Keratinocyte (primary cell): ENCODE measurements around the gene MAGI1. TPM values are rescaled to one million over a fixed set of nuclear protein-coding genes. Genes with fewer than 3 reads are reported as not detected.

ENCODE experiments used
- DNase-seq: peaks from one replicate; pipeline ENCODE4 v3.0.0-alpha.2; 2011; ENCODE audit warnings: low read depth, missing footprints, low spot score
- FAIRE-seq: peaks from 2 replicates; lab custom pipeline; 2011; peaks lifted over from hg19 to GRCh38; lab: Jason Lieb, UNC
- H2AFZ ChIP-seq: 2 replicates; pipeline ENCODE4 v1.6.0; 2012; ENCODE audit warnings: low read length, control low read depth, inconsistent platforms; ENCODE audit not compliant: control insufficient read depth
- H3K27ac ChIP-seq: 2 replicates; pipeline ENCODE4 v1.5.1; 2011; ENCODE audit warnings: low read length; ENCODE audit not compliant: control insufficient read depth, insufficient read depth
- H3K27me3 ChIP-seq: 3 replicates; pipeline ENCODE4 v1.6.0; 2011; ENCODE audit warnings: low read length; ENCODE audit not compliant: control insufficient read depth, insufficient read depth; ENCODE audit errors: extremely low read depth
- H3K36me3 ChIP-seq, 2 experiments: 2 replicates in 1 of 2; 3 replicates in 1 of 2; pipeline ENCODE4 v1.5.1; 2011; ENCODE audit warnings: low read length in 2 of 2, mild to moderate bottlenecking in 1 of 2; ENCODE audit not compliant: control insufficient read depth in 2 of 2, insufficient read depth in 2 of 2; ENCODE audit errors: extremely low read depth in 1 of 2
- H3K4me1 ChIP-seq: 3 replicates; pipeline ENCODE4 v1.5.1; 2011; ENCODE audit warnings: low read length; ENCODE audit not compliant: control insufficient read depth, insufficient read depth; ENCODE audit errors: extremely low read depth
- H3K4me2 ChIP-seq: 3 replicates; pipeline ENCODE4 v1.6.0; 2011; ENCODE audit warnings: low read depth, low read length; ENCODE audit not compliant: control insufficient read depth, insufficient read depth; ENCODE audit errors: extremely low read depth
- H3K4me3 ChIP-seq, 3 experiments: fragments of 200-600 bp in 1 of 3; sonication (generic) in 1 of 3; 2 replicates in 2 of 3; 3 replicates in 1 of 3; pipeline ENCODE4 v1.5.1; 2011 to 2016; ENCODE audit warnings: low read length in 3 of 3, mild to moderate bottlenecking in 3 of 3, control low read depth in 2 of 3, inconsistent platforms in 1 of 3, low read depth in 1 of 3, mixed read lengths in 1 of 3, mixed run types in 1 of 3, moderate library complexity in 1 of 3; ENCODE audit not compliant: control insufficient read depth in 2 of 3, insufficient read depth in 2 of 3; ENCODE audit errors: extremely low read depth in 1 of 3
- H3K79me2 ChIP-seq: 2 replicates; pipeline ENCODE4 v1.6.0; 2012; ENCODE audit warnings: low read length; ENCODE audit not compliant: control insufficient read depth, insufficient read depth
- H3K9ac ChIP-seq: 3 replicates; pipeline ENCODE4 v1.6.0; 2011; ENCODE audit warnings: low read length; ENCODE audit not compliant: control insufficient read depth, insufficient read depth; ENCODE audit errors: extremely low read depth
- H3K9me1 ChIP-seq: 3 replicates; pipeline ENCODE4 v1.6.0; 2011; ENCODE audit warnings: low read length; ENCODE audit not compliant: control insufficient read depth, insufficient read depth; ENCODE audit errors: extremely low read depth
- H3K9me3 ChIP-seq: 2 replicates; pipeline ENCODE4 v1.5.1; 2012; ENCODE audit warnings: low read depth, low read length; ENCODE audit not compliant: control insufficient read depth
- H4K20me1 ChIP-seq: 3 replicates; pipeline ENCODE4 v1.6.0; 2011; ENCODE audit warnings: low read length; ENCODE audit not compliant: control insufficient read depth, insufficient read depth; ENCODE audit errors: extremely low read depth
- CTCF ChIP-seq, 3 experiments: IDR thresholded peaks in 1 of 3; conservative IDR thresholded peaks in 1 of 3; optimal IDR thresholded peaks in 1 of 3; 2 replicates in 2 of 3; 3 replicates in 1 of 3; pipeline versions ENCODE3 to v1.5.1; 2011; ENCODE audit warnings: low read length in 3 of 3, mild to moderate bottlenecking in 3 of 3, moderate library complexity in 2 of 3, control low read depth in 1 of 3, inconsistent platforms in 1 of 3; ENCODE audit not compliant: insufficient read depth in 2 of 3; ENCODE audit errors: extremely low read depth in 1 of 3
- EZH2 ChIP-seq: IDR thresholded peaks from one replicate; pipeline ENCODE4 v1.6.1; 2012; ENCODE audit warnings: inconsistent platforms, mild to moderate bottlenecking, low read length, moderate library complexity
- dilution Hi-C: fragments of 300-500 bp; cut with MboI; formaldehyde crosslinking; loops from one replicate; pipeline ENCODE4 v1.7.0; 2020; ENCODE audit warnings: low sequenced_read_pairs; ENCODE audit not compliant: extremely low pct_ligation_motif_present
- polyA plus RNA-seq, 5 experiments: library from polyadenylated mRNA; depleted of rRNA in 3 of 5; stranded (reverse) in 3 of 5; stranded (forward) in 1 of 5; unstranded in 1 of 5; fragments of >200 nt; gene quantifications; 1 replicate in 1 of 5; 2 replicates in 3 of 5; 3 replicates in 1 of 5; pipeline versions ENCODE4 v1.2.1 to v1.2.3, GENCODE V29; 2011 to 2012; ENCODE audit warnings: missing spikeins in 2 of 5, low read depth in 1 of 5, low replicate concordance in 1 of 5

The MAGI1 gene
- polyA plus RNA-seq, 1 donor (not counting 4 experiments of a cell fraction or from before 2014, with no cell fraction given): 10.9 TPM

GRCh38 chr3:65873869-65874268 is 164.8 kb downstream of the MAGI1 start:
- dilution Hi-C loops: no loop called here

GRCh38 chr3:65873028-65873427 is 165.7 kb downstream of the MAGI1 start:
- no peaks in the 10 kb centered on the region for H3K4me1 ChIP-seq
- H2AFZ ChIP-seq: no peak overlapping the region
- no peak for DNase-seq
- no peak overlapping the region for H3K4me3 ChIP-seq
- peak; percentile 41 for FAIRE-seq
- no peaks in the 10 kb centered on the region for H3K36me3 ChIP-seq
- H3K79me2 ChIP-seq: no peaks in the 10 kb centered on the region
- no peaks in the 10 kb centered on the region for H3K27me3 ChIP-seq
- no peaks in the 10 kb centered on the region for H4K20me1 ChIP-seq
- dilution Hi-C loops: no loop called here
- no peaks in the 10 kb centered on the region for H3K9me1 ChIP-seq
- no peak overlapping the region for H3K9ac ChIP-seq
- no peaks in the 10 kb centered on the region for H3K9me3 ChIP-seq
- no peak overlapping the region for H3K27ac ChIP-seq
- TF ChIP-seq CTCF (optimal IDR thresholded peaks at IDR 0.05 in 1 of 3, IDR thresholded peaks at IDR 0.05 in 1 of 3, conservative IDR thresholded peaks at IDR 0.05 in 1 of 3; ENCODE audit: extremely low read depth in 1 of 3, insufficient read depth in 2 of 3, low read length in 3 of 3): no peak
- TF ChIP-seq EZH2: no peak
- H3K4me2 ChIP-seq: no peak overlapping the region

More at GRCh38 chr3:65873869-65874268, 164.8 kb downstream of the MAGI1 start:
- TF ChIP-seq EZH2: no peak
- no peak for TF ChIP-seq CTCF (optimal IDR thresholded peaks at IDR 0.05 in 1 of 3, IDR thresholded peaks at IDR 0.05 in 1 of 3, conservative IDR thresholded peaks at IDR 0.05 in 1 of 3; ENCODE audit: extremely low read depth in 1 of 3, insufficient read depth in 2 of 3, low read length in 3 of 3)
- no peaks in the 10 kb centered on the region for H3K79me2 ChIP-seq
- no peak overlapping the region for H3K4me3 ChIP-seq
- DNase-seq (no peak), FAIRE-seq (no peak)
- H2AFZ ChIP-seq: no peak overlapping the region
- no peak overlapping the region for H3K4me2 ChIP-seq
- no peak overlapping the region for H3K27ac ChIP-seq
- no peaks in the 10 kb centered on the region for H3K9me1 ChIP-seq
- no peaks in the 10 kb centered on the region for H3K9me3 ChIP-seq
- no peaks in the 10 kb centered on the region for H3K27me3 ChIP-seq
- H3K4me1 ChIP-seq: no peaks in the 10 kb centered on the region
- no peaks in the 10 kb centered on the region for H4K20me1 ChIP-seq
- no peak overlapping the region for H3K9ac ChIP-seq
- H3K36me3 ChIP-seq: no peaks in the 10 kb centered on the region
